22Rv1 (cell line): ENCODE results near the gene ASCC1.

ENCODE experiments used
- H3K27ac ChIP-seq: fragments of 450-650 bp; 2 replicates; pipeline ENCODE4 v1.5.1; 2017
- CTCF ChIP-seq: fragments of 450-650 bp; IDR thresholded peaks from 2 replicates; pipeline ENCODE4 v1.5.1; 2017; ENCODE audit warnings: mild to moderate bottlenecking
- ZFX ChIP-seq: fragments of 450-650 bp; IDR thresholded peaks from 2 replicates; pipeline ENCODE4 v1.6.1; 2017; ENCODE audit warnings: antibody characterized with exemption, borderline replicate concordance

Gene ASCC1

DNA sequence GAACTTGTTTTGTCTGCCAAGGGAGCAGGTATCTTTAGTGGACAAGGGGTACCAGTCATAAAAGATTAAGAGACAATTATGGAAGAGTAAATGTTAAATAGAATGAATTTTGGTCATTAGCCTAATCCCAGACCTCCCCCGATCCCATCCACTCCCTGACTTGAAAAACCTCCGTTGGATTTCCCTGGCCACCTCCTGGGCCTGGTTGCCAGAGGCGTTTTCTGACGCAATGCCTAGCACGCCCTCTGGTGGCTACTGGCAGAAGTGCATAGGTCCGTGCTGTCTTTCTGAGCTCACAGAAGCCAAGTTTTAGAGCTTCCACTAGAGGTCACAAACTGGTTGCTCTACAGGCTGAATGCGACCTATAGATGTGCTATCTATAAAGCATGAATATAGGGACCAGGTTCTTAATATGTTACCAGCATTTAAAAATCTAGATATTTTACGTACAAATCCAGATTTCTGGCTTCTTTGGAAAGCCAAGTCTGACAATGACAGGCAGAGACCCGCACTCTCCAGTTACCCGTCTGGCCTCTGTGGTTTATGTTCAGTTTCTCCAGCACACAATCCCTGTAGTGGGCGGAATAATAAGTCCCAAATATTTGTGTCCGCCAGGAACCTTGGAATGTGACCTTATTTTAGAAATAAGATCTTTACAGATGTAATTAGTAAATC is 167.5 kb downstream of the ASCC1 start:
- peak; percentile 99 for TF ChIP-seq CTCF
- TF ChIP-seq ZFX, result no peak
- no peak overlapping the region for H3K27ac ChIP-seq
